ENCODE results near the gene PDPK1. TPM values are rescaled to one million over a fixed set of nuclear protein-coding genes. Genes with fewer than 3 reads are reported as not detected.

Gene PDPK1
- total and polyA plus RNA-seq, 3 experiments from 2014 or later: 46.2 to 58.5 (median 56.8) TPM

DNA sequence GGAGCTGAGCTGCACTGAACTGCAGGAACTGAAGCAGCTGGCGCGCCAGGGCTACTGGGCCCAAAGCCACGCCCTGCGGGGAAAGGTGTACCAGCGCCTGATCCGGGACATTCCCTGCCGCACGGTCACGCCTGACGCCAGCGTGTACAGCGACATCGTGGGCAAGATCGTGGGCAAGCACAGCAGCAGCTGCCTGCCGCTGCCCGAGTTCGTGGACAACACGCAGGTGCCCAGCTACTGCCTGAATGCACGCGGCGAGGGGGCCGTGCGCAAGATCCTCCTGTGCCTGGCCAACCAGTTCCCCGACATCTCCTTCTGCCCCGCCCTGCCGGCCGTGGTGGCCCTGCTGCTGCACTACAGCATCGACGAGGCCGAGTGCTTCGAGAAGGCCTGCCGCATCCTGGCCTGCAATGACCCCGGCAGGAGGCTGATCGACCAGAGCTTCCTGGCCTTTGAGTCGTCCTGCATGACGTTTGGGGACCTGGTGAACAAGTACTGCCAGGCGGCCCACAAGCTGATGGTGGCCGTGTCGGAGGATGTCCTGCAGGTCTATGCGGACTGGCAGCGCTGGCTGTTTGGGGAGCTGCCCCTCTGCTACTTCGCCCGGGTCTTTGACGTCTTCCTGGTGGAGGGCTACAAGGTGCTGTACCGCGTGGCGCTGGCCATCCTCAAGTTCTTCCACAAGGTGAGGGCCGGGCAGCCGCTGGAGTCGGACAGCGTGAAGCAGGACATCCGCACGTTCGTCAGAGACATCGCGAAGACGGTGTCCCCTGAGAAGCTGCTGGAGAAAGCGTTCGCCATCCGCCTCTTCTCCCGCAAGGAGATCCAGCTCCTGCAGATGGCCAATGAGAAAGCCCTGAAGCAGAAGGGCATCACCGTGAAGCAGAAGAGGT, 41.4 kb upstream of the PDPK1 start:
- Histone ChIP-seq H3K9me3 (ENCODE audit: low read length) (no peaks in the 10 kb centered on the region), H3K4me3 (ENCODE audit: low read length) (no peak overlapping the region), H3K36me3 (ENCODE audit: insufficient read depth, low read length) (no peaks in the 10 kb centered on the region), H3K27ac (ENCODE audit: low read depth, low read length) (peak overlapping the region; percentile 33), H3K27me3 (ENCODE audit: insufficient read depth, low read length, poor library complexity, severe bottlenecking) (no peaks in the 10 kb centered on the region), H3K4me1 (ENCODE audit: insufficient read depth, low read length) (peaks cover 6% of the 10 kb centered on the region)
- CTCF ChIA-PET: no interaction called here
- Mint-ChIP-seq H3K9me3 (no peaks in the 10 kb centered on the region), H3K27ac (no peak overlapping the region), H3K27me3 (no peaks in the 10 kb centered on the region), H3K36me3 (peaks cover 0 to 23% (median 2%) of the 10 kb centered on the region in 3 donors), H3K4me3 (no peak overlapping the region), H3K4me1 (no peaks in the 10 kb centered on the region)
- DNase-seq: no peak
- POLR2A ChIA-PET: no interaction called here

DNA sequence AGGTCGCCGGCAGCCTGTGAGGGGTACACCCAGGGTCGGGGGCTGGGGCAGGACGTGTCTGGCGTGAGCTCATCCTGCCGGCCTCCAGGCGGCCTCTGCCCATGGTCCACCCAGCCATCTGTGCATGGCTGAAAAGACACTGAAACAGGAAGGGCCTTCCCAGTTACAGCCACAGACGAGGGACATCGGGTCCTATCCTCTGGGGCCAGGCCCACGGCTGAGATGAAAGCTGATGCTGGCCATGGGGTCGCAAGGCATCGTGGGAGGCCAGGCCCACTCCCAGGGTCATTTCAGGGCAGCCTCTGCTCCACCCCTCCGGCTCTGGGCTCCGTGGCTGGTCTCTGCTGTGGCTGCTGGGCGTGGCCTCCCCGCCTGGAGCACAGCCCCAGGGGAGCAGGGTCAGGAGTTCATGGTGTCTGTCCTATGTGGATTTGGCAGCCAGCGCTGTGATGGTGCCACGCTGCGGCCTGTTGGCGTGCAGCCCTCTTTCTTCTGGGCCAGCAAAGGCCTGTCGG, 40.6 kb upstream of the PDPK1 start:
- H3K36me3 ChIP-seq (ENCODE audit: insufficient read depth, low read length): no peaks in the 10 kb centered on the region
- no peaks in the 10 kb centered on the region for H3K27me3 Mint-ChIP-seq
- no peak overlapping the region for H3K4me3 Mint-ChIP-seq
- peak overlapping the region; percentile 33 for H3K27ac ChIP-seq (ENCODE audit: low read depth, low read length)
- CTCF ChIA-PET: interaction anchor here (2.1 kb wide), 1 partner anchor 302 kb away, joined by 5 read pairs; no protein-coding TSS in a partner anchor
- peaks cover 0 to 23% (median 2%) of the 10 kb centered on the region in 3 donors for H3K36me3 Mint-ChIP-seq
- no peaks in the 10 kb centered on the region for H3K9me3 Mint-ChIP-seq
- peaks cover 8% of the 10 kb centered on the region for H3K4me1 ChIP-seq (ENCODE audit: insufficient read depth, low read length)
- DNase-seq: no peak
- no peaks in the 10 kb centered on the region for H3K4me1 Mint-ChIP-seq
- H3K9me3 ChIP-seq (ENCODE audit: low read length): no peaks in the 10 kb centered on the region
- H3K27me3 ChIP-seq (ENCODE audit: insufficient read depth, low read length, poor library complexity, severe bottlenecking): no peaks in the 10 kb centered on the region
- peak overlapping the region in 2 of 8 donors; percentile 10 to 80 for H3K27ac Mint-ChIP-seq
- POLR2A ChIA-PET: no interaction called here
- no peak overlapping the region for H3K4me3 ChIP-seq (ENCODE audit: low read length)

DNA sequence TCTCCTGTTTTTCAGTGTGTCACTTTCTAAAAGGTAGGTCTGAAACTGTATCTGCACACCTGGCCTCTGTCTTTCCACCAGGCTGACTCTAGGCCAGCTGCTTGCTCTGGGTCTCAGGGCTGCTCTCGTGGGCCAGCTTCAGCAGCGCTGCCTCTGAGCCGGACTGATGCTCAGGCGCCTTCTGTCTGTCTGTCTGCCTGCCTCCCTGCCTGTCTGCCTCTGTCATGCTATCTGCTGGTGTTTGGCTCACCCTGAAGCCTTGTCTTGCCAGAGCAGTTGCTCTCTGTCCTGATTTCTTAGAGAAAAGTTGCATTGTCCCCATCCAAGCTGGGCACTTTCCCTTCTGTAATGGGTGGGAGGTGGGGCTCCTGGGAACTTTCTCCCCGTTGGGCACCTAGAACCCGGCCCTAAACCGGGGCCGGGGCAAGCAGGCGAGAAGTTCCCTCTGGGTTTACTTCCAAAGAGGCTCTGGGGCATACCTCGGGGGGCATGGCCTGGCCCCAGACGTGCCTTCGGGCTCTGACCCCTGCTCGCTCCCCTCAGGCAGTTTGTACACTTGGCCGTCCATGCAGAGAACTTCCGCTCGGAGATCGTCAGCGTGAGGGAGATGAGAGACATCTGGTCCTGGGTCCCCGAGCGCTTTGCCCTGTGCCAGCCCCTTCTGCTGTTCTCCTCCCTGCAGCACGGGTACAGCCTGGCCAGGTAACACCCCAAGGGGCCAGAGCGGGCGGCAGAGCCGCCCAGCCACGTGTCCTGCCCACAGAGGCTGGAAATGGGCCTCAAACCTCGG, 39.9 kb upstream of the PDPK1 start:
- no peaks in the 10 kb centered on the region for H3K9me3 ChIP-seq (ENCODE audit: low read length)
- H3K4me1 ChIP-seq (ENCODE audit: insufficient read depth, low read length): peaks cover 8% of the 10 kb centered on the region
- no peak overlapping the region for H3K4me3 ChIP-seq (ENCODE audit: low read length)
- no peaks in the 10 kb centered on the region for H3K36me3 ChIP-seq (ENCODE audit: insufficient read depth, low read length)
- H3K27ac ChIP-seq (ENCODE audit: low read depth, low read length): peak overlapping the region; percentile 33
- Mint-ChIP-seq H3K9me3 (no peaks in the 10 kb centered on the region), H3K27ac (peak overlapping the region in 2 of 8 donors; percentile 10 to 80), H3K4me1 (no peaks in the 10 kb centered on the region), H3K4me3 (no peak overlapping the region), H3K36me3 (peaks cover 0 to 23% (median 0%) of the 10 kb centered on the region in 3 donors), H3K27me3 (no peaks in the 10 kb centered on the region)
- no peaks in the 10 kb centered on the region for H3K27me3 ChIP-seq (ENCODE audit: insufficient read depth, low read length, poor library complexity, severe bottlenecking)
- ChIA-PET POLR2A (no interaction called here), CTCF (interaction anchor here (2.1 kb wide), 1 partner anchor 303 kb away, joined by 5 read pairs; no protein-coding TSS in a partner anchor)
- no peak for DNase-seq

DNA sequence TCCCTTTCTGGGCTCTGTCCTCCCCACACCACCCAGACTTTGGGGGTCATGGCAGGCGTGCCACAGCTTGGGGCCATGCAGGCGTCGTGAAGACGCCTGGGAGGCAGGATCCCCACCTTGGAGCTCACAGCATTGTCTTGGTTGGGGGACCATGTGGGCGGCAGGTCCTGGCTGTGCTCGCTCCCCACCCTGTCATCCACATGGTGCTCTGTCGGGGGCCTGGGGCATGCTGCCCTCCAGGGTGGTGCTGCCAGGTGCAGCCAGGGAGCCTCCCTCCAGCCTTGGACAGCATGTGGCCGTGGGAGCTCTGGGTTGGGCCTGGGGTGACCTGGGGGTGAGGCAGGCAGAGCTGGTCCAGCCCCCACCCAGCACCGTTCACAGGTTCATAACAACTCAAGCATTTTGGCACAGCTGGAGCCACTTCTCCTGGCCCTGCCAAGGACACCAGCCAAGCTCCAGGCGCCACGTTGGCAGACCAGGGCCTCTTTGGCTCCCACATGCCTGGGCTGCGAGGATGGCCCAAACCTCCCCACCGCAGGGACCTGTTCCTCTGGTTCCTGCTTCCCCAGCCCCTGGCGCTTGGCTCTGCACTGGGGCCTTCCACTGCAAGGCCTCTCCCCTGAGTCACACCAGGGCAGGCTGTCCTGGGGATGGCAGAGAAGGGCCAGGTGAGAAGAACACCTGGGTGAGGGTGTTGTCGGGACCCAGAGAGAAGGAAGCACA, 39.1 kb upstream of the PDPK1 start:
- POLR2A ChIA-PET: no interaction called here
- Mint-ChIP-seq H3K27ac (no peak overlapping the region), H3K9me3 (no peaks in the 10 kb centered on the region), H3K4me1 (no peaks in the 10 kb centered on the region), H3K27me3 (no peaks in the 10 kb centered on the region), H3K36me3 (peaks cover 0 to 23% (median 0%) of the 10 kb centered on the region in 3 donors), H3K4me3 (no peak overlapping the region)
- Histone ChIP-seq H3K4me3 (ENCODE audit: low read length) (no peak overlapping the region), H3K9me3 (ENCODE audit: low read length) (no peaks in the 10 kb centered on the region), H3K36me3 (ENCODE audit: insufficient read depth, low read length) (no peaks in the 10 kb centered on the region), H3K4me1 (ENCODE audit: insufficient read depth, low read length) (peaks cover 8% of the 10 kb centered on the region), H3K27me3 (ENCODE audit: insufficient read depth, low read length, poor library complexity, severe bottlenecking) (no peaks in the 10 kb centered on the region), H3K27ac (ENCODE audit: low read depth, low read length) (no peak overlapping the region)
- DNase-seq: no peak
- CTCF ChIA-PET: interaction anchor here (2.1 kb wide), 1 partner anchor 304 kb away, joined by 5 read pairs; no protein-coding TSS in a partner anchor

DNA sequence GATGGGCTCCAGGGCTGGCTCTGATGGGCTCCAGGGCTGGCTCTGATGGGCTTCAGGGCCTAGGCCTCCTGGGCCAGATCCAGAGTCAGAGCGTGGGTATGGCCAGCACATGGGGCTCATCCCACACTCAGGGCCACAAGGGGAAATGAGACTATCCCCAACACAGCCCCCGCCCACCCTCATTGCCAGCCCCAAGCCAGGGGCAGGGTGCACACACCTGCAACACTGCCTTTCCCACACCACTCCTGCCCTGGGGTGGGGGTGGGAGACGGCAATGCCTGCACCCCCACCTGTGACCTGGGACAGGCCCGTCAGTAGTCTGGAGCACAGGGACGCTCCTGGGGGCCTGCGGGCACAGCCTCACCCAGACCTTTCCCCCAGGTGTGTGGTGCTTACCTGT, 38.4 kb upstream of the PDPK1 start:
- Histone ChIP-seq H3K27me3 (ENCODE audit: insufficient read depth, low read length, poor library complexity, severe bottlenecking) (no peaks in the 10 kb centered on the region), H3K4me3 (ENCODE audit: low read length) (no peak overlapping the region), H3K4me1 (ENCODE audit: insufficient read depth, low read length) (peaks cover 8% of the 10 kb centered on the region), H3K9me3 (ENCODE audit: low read length) (no peaks in the 10 kb centered on the region), H3K27ac (ENCODE audit: low read depth, low read length) (no peak overlapping the region), H3K36me3 (ENCODE audit: insufficient read depth, low read length) (no peaks in the 10 kb centered on the region)
- Mint-ChIP-seq H3K27me3 (no peaks in the 10 kb centered on the region), H3K27ac (no peak overlapping the region), H3K4me3 (no peak overlapping the region), H3K36me3 (peaks cover 0 to 23% (median 0%) of the 10 kb centered on the region in 3 donors), H3K4me1 (no peaks in the 10 kb centered on the region), H3K9me3 (no peaks in the 10 kb centered on the region)
- ChIA-PET POLR2A (no interaction called here), CTCF (interaction anchor here (2.1 to 2.8 kb wide), 2 partner anchors 305 kb away, joined by 5 to 28 read pairs; no protein-coding TSS in a partner anchor)
- DNase-seq: no peak

DNA sequence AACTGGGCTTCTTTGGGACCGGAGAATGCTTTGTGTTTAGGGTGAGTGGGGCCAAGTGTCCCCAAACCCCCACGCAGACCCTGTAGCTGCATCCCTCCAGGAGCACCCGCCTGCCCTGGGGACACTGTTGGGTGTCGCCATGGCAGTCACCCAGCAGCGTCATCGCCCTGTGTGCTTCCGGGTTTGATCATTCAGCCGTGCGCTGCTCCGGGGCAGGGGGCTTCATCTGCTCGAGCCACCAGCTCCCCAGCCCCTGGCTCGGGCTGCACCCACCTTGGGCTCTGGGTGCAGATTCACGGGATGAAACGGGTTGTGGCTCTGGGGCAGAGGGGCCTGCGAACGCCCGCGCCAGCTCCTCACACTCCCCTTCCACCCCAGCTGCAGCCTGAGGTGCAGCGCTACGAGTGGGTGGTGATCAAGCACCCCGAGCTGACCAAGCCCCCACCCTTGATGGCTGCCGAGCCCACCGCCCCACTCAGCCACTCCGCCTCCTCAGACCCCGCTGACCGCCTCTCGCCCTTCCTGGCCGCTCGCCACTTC, 37.9 kb upstream of the PDPK1 start:
- H3K9me3 Mint-ChIP-seq: no peaks in the 10 kb centered on the region
- H3K4me1 Mint-ChIP-seq: no peaks in the 10 kb centered on the region
- ChIA-PET POLR2A (no interaction called here), CTCF (interaction anchor here (0.8 to 2.8 kb wide), 7 partner anchors 13 to 359 kb away, joined by 3 to 28 read pairs (median 3); partner anchors contain the start of genes ABCA3 and CCNF)
- H3K27me3 Mint-ChIP-seq: no peaks in the 10 kb centered on the region
- no peak overlapping the region for H3K27ac ChIP-seq (ENCODE audit: low read depth, low read length)
- peaks cover 0 to 23% (median 0%) of the 10 kb centered on the region in 3 donors for H3K36me3 Mint-ChIP-seq
- no peaks in the 10 kb centered on the region for H3K36me3 ChIP-seq (ENCODE audit: insufficient read depth, low read length)
- peaks cover 8% of the 10 kb centered on the region for H3K4me1 ChIP-seq (ENCODE audit: insufficient read depth, low read length)
- no peak for DNase-seq
- H3K27ac Mint-ChIP-seq: no peak overlapping the region
- H3K27me3 ChIP-seq (ENCODE audit: insufficient read depth, low read length, poor library complexity, severe bottlenecking): no peaks in the 10 kb centered on the region
- H3K4me3 ChIP-seq (ENCODE audit: low read length): no peak overlapping the region
- no peak overlapping the region for H3K4me3 Mint-ChIP-seq
- no peaks in the 10 kb centered on the region for H3K9me3 ChIP-seq (ENCODE audit: low read length)

DNA sequence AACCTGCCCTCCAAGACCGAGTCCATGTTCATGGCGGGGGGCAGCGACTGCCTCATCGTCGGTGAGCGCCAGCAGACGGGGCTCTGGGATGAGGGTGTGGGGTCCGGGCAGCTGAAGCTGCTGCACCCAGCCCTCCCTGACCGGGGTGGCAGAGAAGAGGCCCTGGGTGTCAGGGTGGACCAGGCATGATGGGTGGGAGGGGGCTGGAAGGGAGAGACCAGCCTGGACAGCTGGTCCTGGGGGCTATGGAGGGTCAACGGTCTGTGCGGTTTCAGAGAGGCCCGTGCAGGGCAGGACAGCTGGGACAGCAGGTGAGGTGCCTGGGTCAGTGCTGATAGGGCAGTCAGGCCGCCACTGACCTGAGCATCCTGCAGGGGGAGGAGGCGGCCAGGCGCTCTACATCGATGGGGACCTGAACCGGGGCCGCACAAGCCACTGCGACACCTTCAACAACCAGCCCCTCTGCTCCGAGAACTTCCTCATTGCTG, 37.3 kb upstream of the PDPK1 start:
- no peaks in the 10 kb centered on the region for H3K27me3 Mint-ChIP-seq

More for the DNA sequence above, 37.3 kb upstream of the PDPK1 start:
- POLR2A ChIA-PET: interaction anchor here (1.3 kb wide), 1 partner anchor 306 kb away, joined by 3 read pairs; no protein-coding TSS in a partner anchor
- peaks cover 0 to 22% (median 0%) of the 10 kb centered on the region in 3 donors for H3K36me3 Mint-ChIP-seq
- no peak overlapping the region for H3K4me3 ChIP-seq (ENCODE audit: low read length)
- no peak for DNase-seq
- H3K27me3 ChIP-seq (ENCODE audit: insufficient read depth, low read length, poor library complexity, severe bottlenecking): no peaks in the 10 kb centered on the region
- no peaks in the 10 kb centered on the region for H3K9me3 Mint-ChIP-seq
- H3K27ac Mint-ChIP-seq: no peak overlapping the region
- H3K4me1 Mint-ChIP-seq: no peaks in the 10 kb centered on the region
- H3K4me1 ChIP-seq (ENCODE audit: insufficient read depth, low read length): peaks cover 8% of the 10 kb centered on the region
- H3K9me3 ChIP-seq (ENCODE audit: low read length): no peaks in the 10 kb centered on the region
- CTCF ChIA-PET: interaction anchor here (0.6 to 2.8 kb wide), 15 partner anchors 8 to 360 kb away, joined by 3 to 28 read pairs (median 3); partner anchors contain the start of genes ABCA3, CCNF, CEMP1 and TEDC2
- H3K4me3 Mint-ChIP-seq: no peak overlapping the region
- no peaks in the 10 kb centered on the region for H3K36me3 ChIP-seq (ENCODE audit: insufficient read depth, low read length)
- no peak overlapping the region for H3K27ac ChIP-seq (ENCODE audit: low read depth, low read length)
